A549 (cell line): ENCODE data around the gene CPLANE2. TPM values are rescaled to one million over a fixed set of nuclear protein-coding genes. Genes with fewer than 3 reads are reported as not detected.

Experiments used
- ATAC-seq, 2 experiments: fragments of 200-7000 bp in 1 of 2; fragments of >200 bp in 1 of 2; cut with Nextera tagmentation in 1 of 2; cut with Tn5 transposase in 1 of 2; 3 replicates each; pipeline versions ENCODE4 v1.8.0 to v1.9.1; 2018 to 2020; ENCODE audit warnings: mild to moderate bottlenecking in 1 of 2, moderate library complexity in 1 of 2
- CTCF ChIA-PET: fragments of 300-600 bp; sonication (Branson Sonifier 250); formaldehyde crosslinking; extraction: SDS; loops from one replicate; lab custom pipeline; 2021; ENCODE audit warnings: antibody characterized with exemption, inconsistent platforms; lab: Yijun Ruan, JAX
- POLR2A ChIA-PET: fragments of 350-600 bp; formaldehyde crosslinking; extraction: SDS; loops from one replicate; lab custom pipeline; 2021; ENCODE audit warnings: antibody characterized with exemption, inconsistent platforms; lab: Yijun Ruan, JAX
- DNase-seq, 2 experiments: peaks; one replicate each; pipeline versions ENCODE4 v3.0.0 to v3.0.0-alpha.2; 2011 to 2016; ENCODE audit warnings: low read depth in 1 of 2, low spot score in 1 of 2
- FAIRE-seq: peaks from 2 replicates; lab custom pipeline; 2011; peaks lifted over from hg19 to GRCh38; lab: Jason Lieb, UNC
- H3K27ac ChIP-seq, 2 experiments: fragments of >200 bp; sonication (Bioruptor Twin); formaldehyde crosslinking; 3 replicates each; pipeline ENCODE4 v1.5.1; 2016 to 2017
- H3K4me1 ChIP-seq: fragments of >200 bp; sonication (Bioruptor Twin); formaldehyde crosslinking; 3 replicates; pipeline ENCODE4 v1.6.1; 2016
- H3K4me2 ChIP-seq: fragments of >200 bp; sonication (Bioruptor Twin); formaldehyde crosslinking; 3 replicates; pipeline ENCODE4 v1.6.1; 2016
- H3K4me3 ChIP-seq: fragments of >200 bp; sonication (Bioruptor Twin); formaldehyde crosslinking; 3 replicates; pipeline ENCODE4 v1.5.1; 2016
- H3K9me3 ChIP-seq: fragments of >200 bp; sonication (Bioruptor Twin); formaldehyde crosslinking; 3 replicates; pipeline ENCODE4 v1.6.1; 2016
- BHLHE40 ChIP-seq: IDR thresholded peaks from 2 replicates; pipeline ENCODE4 v1.6.1; 2012; ENCODE audit warnings: low read depth, low read length, inconsistent platforms
- CBX8 ChIP-seq: fragments of 200-600 bp; sonication (generic); IDR thresholded peaks from 2 replicates; pipeline ENCODE4 v1.6.1; 2016
- CEBPB ChIP-seq, 2 experiments: fragments of >200 bp in 1 of 2; sonication (Bioruptor Twin) in 1 of 2; formaldehyde crosslinking in 1 of 2; IDR thresholded peaks; 2 replicates each; pipeline ENCODE4 v1.6.1; 2012 to 2016
- EHMT2 ChIP-seq: fragments of 200-600 bp; sonication (generic); IDR thresholded peaks from 2 replicates; pipeline ENCODE4 v1.6.1; 2016; ENCODE audit warnings: antibody characterized with exemption, low read depth, mild to moderate bottlenecking, moderate library complexity
- ELK1 ChIP-seq: fragments of 150-350 bp; IDR thresholded peaks from 2 replicates; pipeline ENCODE4 v1.6.1; 2014; ENCODE audit warnings: low read depth, mild to moderate bottlenecking, low read length
- HDAC2 ChIP-seq: fragments of 200-600 bp; sonication (generic); IDR thresholded peaks from 2 replicates; pipeline ENCODE4 v1.6.1; 2016
- HEYL ChIP-seq: fragments of 250-450 bp; sonication (Bioruptor Pico); IDR thresholded peaks from 2 replicates; pipeline ENCODE4 v1.8.0; 2021; ENCODE audit warnings: mild to moderate bottlenecking, moderate library complexity
- HOXA7 ChIP-seq: fragments of 250-450 bp; sonication (Bioruptor Pico); IDR thresholded peaks from 2 replicates; pipeline ENCODE4 v1.5.0; 2020; ENCODE audit warnings: mild to moderate bottlenecking, moderate library complexity
- JUN ChIP-seq, 2 experiments: fragments of >200 bp; sonication (Bioruptor Twin); formaldehyde crosslinking; IDR thresholded peaks; 2 replicates in 1 of 2; 3 replicates in 1 of 2; pipeline ENCODE4 v1.6.1; 2016 to 2017
- KDM1A ChIP-seq: fragments of 200-600 bp; sonication (generic); IDR thresholded peaks from 2 replicates; pipeline ENCODE4 v1.6.1; 2016; ENCODE audit warnings: low read depth, mild to moderate bottlenecking
- NPAS2 ChIP-seq: fragments of 250-450 bp; sonication (Bioruptor Pico); IDR thresholded peaks from 2 replicates; pipeline ENCODE4 v1.8.0; 2022; ENCODE audit warnings: mild to moderate bottlenecking, moderate library complexity, borderline replicate concordance
- PHF8 ChIP-seq: fragments of 200-600 bp; sonication (generic); IDR thresholded peaks from 2 replicates; pipeline ENCODE4 v1.6.1; 2016; ENCODE audit warnings: low read depth, mild to moderate bottlenecking, antibody characterized with exemption, moderate library complexity, borderline replicate concordance
- RAD21 ChIP-seq, 2 experiments: fragments of >200 bp in 1 of 2; sonication (Bioruptor Twin) in 1 of 2; formaldehyde crosslinking in 1 of 2; IDR thresholded peaks in 1 of 2; conservative IDR thresholded peaks in 1 of 2; 2 replicates in 1 of 2; 3 replicates in 1 of 2; pipeline ENCODE4 v1.6.1; 2012 to 2018; ENCODE audit warnings: inconsistent platforms in 1 of 2
- RARB ChIP-seq: fragments of 250-450 bp; sonication (Bioruptor Pico); IDR thresholded peaks from 2 replicates; pipeline ENCODE4 v1.8.0; 2021; ENCODE audit warnings: mild to moderate bottlenecking, moderate library complexity
- REST ChIP-seq: fragments of 200-600 bp; sonication (generic); IDR thresholded peaks from 2 replicates; pipeline ENCODE4 v1.6.1; 2016; ENCODE audit warnings: antibody characterized with exemption, mild to moderate bottlenecking, moderate library complexity
- RFX5 ChIP-seq: fragments of 450-650 bp; IDR thresholded peaks from 2 replicates; pipeline ENCODE4 v1.7.1; 2014; ENCODE audit warnings: antibody characterized with exemption, mild to moderate bottlenecking, moderate library complexity
- SMC3 ChIP-seq: fragments of >200 bp; sonication (Bioruptor Twin); formaldehyde crosslinking; IDR thresholded peaks from 3 replicates; pipeline ENCODE4 v1.6.1; 2018; ENCODE audit warnings: inconsistent platforms
- ZC3H11A ChIP-seq: fragments of 450-650 bp; IDR thresholded peaks from 2 replicates; pipeline ENCODE4 v1.6.1; 2014; ENCODE audit warnings: antibody characterized with exemption, mild to moderate bottlenecking
- ZSCAN20 ChIP-seq: fragments of 250-450 bp; sonication (Bioruptor Pico); IDR thresholded peaks from 2 replicates; pipeline ENCODE4 v1.8.0; 2022; ENCODE audit warnings: mild to moderate bottlenecking, moderate library complexity
- WGBS: methylation state at CpG from one replicate; pipeline ENCODE4 v1.1.6; 2017; ENCODE audit errors: missing lambda C conversion rate; 5-methylcytosine and 5-hydroxymethylcytosine counted together
- polyA plus RNA-seq, 4 experiments: library from polyadenylated mRNA; depleted of rRNA in 3 of 4; stranded (reverse); fragments of >200 nt; fragmentation: RNase III in 1 of 4; extraction: RNeasy Plus Mini Kit Qiagen cat#74134 plus additional on column Dnase treatment in 1 of 4; gene quantifications; 2 replicates in 3 of 4; 3 replicates in 1 of 4; pipeline ENCODE4 v1.2.3, GENCODE V29; 2011 to 2017
- TF ChIP-seq, protein P1 (sequence below): fragments of >200 bp; sonication (Bioruptor Twin); formaldehyde crosslinking; IDR thresholded peaks from 2 replicates; pipeline ENCODE4 v1.6.1; 2016
- TF ChIP-seq, protein P2 (sequence below): fragments of >200 bp; sonication (Bioruptor Twin); formaldehyde crosslinking; IDR thresholded peaks from 3 replicates; pipeline ENCODE4 v1.5.1; 2016

The CPLANE2 gene
- polyA plus RNA-seq, 2 of the 4 experiments (the other 2 are of a cell fraction), result 2.4 to 3.7 TPM

DNA sequence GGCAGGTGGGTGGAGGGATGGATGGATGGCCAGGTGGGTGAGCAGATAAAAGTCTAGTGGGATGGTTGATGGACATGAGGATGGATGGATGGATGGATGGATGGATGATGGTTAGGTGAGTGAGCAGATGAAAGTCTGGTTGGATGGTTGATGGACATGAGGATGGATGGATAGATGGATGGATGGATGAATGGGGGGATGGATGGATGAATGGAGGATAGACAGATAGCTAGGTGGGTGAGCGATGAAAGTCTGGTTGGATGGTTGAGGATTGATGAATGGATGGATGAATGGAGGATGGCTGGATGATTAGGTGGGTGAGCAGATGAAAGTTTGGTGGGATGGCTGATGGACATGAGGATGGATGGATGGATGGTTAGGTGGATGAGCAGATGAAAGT, 15.5 kb downstream of the CPLANE2 start:
- TF ChIP-seq RAD21 (conservative IDR thresholded peaks at IDR 0.05 in 1 of 2, IDR thresholded peaks at IDR 0.05 in 1 of 2) (no peak), HEYL (CRISPR knock-in tag) (no peak), REST (no peak), EHMT2 (no peak), ELK1 (no peak), CBX8 (no peak), KDM1A (no peak), ZC3H11A (no peak), HOXA7 (no peak), JUN (IDR thresholded peaks at IDR 0.05) (no peak)
- TF ChIP-seq, protein P1, sequence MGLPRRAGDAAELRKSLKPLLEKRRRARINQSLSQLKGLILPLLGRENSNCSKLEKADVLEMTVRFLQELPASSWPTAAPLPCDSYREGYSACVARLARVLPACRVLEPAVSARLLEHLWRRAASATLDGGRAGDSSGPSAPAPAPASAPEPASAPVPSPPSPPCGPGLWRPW, result no peak
- Histone ChIP-seq H3K9me3 (no peaks in the 10 kb centered on the region), H3K27ac (no peak overlapping the region), H3K4me1 (peaks cover 5% of the 10 kb centered on the region; the same call in 2 of the 3 replicates), H3K4me2 (no peak overlapping the region), H3K4me3 (no peak overlapping the region)
- WGBS, result 92% methylated on average over 1 of the region's 1 CpG
- FAIRE-seq (no peak), ATAC-seq (no peak), DNase-seq (no peak)
- ChIA-PET POLR2A (no interaction called here), CTCF (interaction anchor here (1.0 to 2.1 kb wide), 3 partner anchors 23 to 142 kb away, joined by 3 to 8 read pairs (median 3); no protein-coding TSS in a partner anchor)

- 88% methylated on average over 4 of the region's 4 CpGs for WGBS
- DNase-seq, result no peak
- no peak for FAIRE-seq
- Histone ChIP-seq H3K4me2 (no peak overlapping the region), H3K4me1 (peaks cover 5% of the 10 kb centered on the region; the same call in 2 of the 3 replicates), H3K4me3 (no peak overlapping the region), H3K9me3 (no peaks in the 10 kb centered on the region), H3K27ac (no peak overlapping the region)
- CTCF ChIA-PET, result interaction anchor here (1.2 kb wide), 1 partner anchor 12 kb away, joined by 3 read pairs; no protein-coding TSS in a partner anchor
- POLR2A ChIA-PET, result no interaction called here
- TF ChIP-seq, protein P1, result no peak
- TF ChIP-seq ZSCAN20 (CRISPR knock-in tag) (no peak), CEBPB (IDR thresholded peaks at IDR 0.05) (no peak), KDM1A (no peak), BHLHE40 (no peak), NPAS2 (CRISPR knock-in tag) (no peak), RFX5 (no peak)
- no peak for ATAC-seq
Observed at GRCh38 chr1:16219968-16220500, 16.9 kb downstream of the CPLANE2 start.

DNA sequence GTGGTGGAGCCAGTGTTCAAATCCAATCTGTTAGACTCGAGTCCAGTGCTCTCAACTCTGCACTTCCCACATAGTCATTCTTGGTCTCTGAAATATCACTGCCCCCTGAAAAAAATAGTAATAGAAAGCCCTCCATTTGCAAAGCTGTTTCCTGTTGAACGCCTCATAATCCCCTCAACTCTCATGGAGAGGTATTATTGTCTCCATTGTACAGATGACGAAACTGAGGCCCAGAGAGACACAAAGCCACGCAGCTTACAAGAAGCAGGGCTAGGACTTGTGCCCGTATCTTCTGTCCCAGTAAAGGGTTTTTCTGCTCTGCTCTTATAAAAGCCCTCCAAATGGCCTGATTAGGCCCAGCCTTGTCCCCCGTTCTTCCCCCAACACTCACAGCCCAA, 18.3 kb downstream of the CPLANE2 start:
- POLR2A ChIA-PET, result no interaction called here
- CTCF ChIA-PET, result interaction anchor here (2.4 kb wide), 1 partner anchor 10 kb away, joined by 10 read pairs; no protein-coding TSS in a partner anchor

More for the DNA sequence above, 18.3 kb downstream of the CPLANE2 start:
- Histone ChIP-seq H3K27ac (no peak overlapping the region), H3K4me2 (no peak overlapping the region), H3K4me3 (no peak overlapping the region), H3K4me1 (peaks cover 5% of the 10 kb centered on the region; the same call in 2 of the 3 replicates), H3K9me3 (no peaks in the 10 kb centered on the region)
- no peak for ATAC-seq
- no peak for TF ChIP-seq RFX5
- TF ChIP-seq PHF8, result no peak
- no peak for TF ChIP-seq SMC3
- no peak for TF ChIP-seq RARB (CRISPR knock-in tag)
- no peak for TF ChIP-seq JUN (IDR thresholded peaks at IDR 0.05)
- TF ChIP-seq BHLHE40, result no peak
- no peak for TF ChIP-seq HDAC2
- TF ChIP-seq, protein P2, sequence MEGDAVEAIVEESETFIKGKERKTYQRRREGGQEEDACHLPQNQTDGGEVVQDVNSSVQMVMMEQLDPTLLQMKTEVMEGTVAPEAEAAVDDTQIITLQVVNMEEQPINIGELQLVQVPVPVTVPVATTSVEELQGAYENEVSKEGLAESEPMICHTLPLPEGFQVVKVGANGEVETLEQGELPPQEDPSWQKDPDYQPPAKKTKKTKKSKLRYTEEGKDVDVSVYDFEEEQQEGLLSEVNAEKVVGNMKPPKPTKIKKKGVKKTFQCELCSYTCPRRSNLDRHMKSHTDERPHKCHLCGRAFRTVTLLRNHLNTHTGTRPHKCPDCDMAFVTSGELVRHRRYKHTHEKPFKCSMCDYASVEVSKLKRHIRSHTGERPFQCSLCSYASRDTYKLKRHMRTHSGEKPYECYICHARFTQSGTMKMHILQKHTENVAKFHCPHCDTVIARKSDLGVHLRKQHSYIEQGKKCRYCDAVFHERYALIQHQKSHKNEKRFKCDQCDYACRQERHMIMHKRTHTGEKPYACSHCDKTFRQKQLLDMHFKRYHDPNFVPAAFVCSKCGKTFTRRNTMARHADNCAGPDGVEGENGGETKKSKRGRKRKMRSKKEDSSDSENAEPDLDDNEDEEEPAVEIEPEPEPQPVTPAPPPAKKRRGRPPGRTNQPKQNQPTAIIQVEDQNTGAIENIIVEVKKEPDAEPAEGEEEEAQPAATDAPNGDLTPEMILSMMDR, result no peak
- 81% methylated on average over 6 of the region's 6 CpGs for WGBS
- no peak for DNase-seq
- no peak for FAIRE-seq
